NCI-H1417 (cell line): ENCODE data around the gene SIKE1.
"Not testable (repeated sequence)": the region's sequence is repeated elsewhere in the genome, so short reads cannot be mapped to it uniquely, and the experiment has no call there.

Experiments used
- DNase-seq, 3 experiments: peaks; one replicate each; lab custom pipeline; 2025; lab: John Stamatoyannopoulos, UW

The SIKE1 gene

DNA sequence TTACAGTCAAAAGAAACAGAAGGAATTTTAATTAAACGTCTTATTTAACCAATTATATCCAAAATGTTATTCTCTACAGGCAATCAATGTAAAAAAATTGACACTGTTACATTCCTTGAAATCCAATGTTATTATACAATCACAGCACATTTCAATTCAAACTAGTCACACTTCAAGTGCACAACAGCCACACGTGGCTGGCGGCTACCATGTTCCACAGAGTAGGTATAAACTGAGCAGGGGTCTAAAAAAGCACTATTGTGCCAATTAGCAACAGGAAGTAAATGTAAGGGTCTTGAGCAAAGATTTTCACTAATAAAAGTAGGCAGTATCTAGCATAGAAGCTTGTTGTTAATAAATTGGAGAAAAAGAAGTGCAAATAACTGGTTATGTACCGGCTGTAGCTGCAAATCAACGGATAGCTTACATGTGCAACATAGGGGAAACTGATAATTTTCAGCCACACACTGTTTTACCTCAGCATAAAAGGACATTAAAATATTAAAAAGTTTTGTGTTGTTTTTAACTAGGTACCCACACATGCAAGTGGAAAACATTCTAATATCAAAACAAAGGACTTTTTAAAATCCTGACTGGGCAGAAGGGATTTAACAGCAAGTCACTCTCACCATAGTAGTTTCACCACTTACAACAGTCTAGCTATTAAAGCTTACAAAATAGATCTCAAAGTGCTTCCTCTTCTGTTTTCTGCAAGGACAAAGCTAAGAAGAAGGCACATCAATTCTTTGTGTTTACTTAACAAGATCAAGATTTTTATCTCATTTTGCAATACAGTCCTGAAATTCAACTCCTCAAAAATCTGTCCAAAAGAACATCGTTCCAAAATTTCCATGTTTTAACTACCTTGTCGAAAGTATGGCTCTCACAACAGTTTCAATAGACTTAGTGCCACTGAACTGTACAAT lies 25.2 kb downstream of the SIKE1 start:
- no peak for DNase-seq

- not testable (repeated sequence) for DNase-seq
Observed at GRCh38 chr1:114753702-114754101, 26.8 kb downstream of the SIKE1 start.

- DNase-seq = no peak
Observed at GRCh38 chr1:114753143-114753542, 27.3 kb downstream of the SIKE1 start.

DNA sequence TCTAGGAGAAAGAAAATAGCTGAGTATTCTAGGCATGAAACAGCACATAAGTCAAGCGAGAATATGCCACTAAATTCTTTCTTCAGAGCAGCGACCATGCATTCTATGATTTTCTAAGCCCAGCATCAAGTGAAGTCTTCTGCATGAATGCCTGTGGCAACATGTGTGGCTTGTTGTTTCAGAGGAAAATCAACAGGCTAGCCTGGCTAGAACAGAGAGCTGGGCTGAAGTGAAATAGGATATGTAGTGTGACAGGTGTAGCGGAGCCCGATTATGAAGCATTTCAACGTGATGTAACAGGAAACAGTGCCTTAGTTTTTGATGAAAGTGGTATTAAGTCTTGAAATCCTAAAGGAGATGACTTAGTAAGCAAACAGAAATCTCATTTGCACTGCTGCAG lies 29.7 kb downstream of the SIKE1 start:
- peak in 1 of 3 experiments; percentile 43 for DNase-seq

GRCh38 chr1:114749835-114750234 lies 30.6 kb downstream of the SIKE1 start:
- no peak for DNase-seq

- DNase-seq = no peak
Observed at GRCh38 chr1:114746450-114747121, 33.9 kb downstream of the SIKE1 start.

DNA sequence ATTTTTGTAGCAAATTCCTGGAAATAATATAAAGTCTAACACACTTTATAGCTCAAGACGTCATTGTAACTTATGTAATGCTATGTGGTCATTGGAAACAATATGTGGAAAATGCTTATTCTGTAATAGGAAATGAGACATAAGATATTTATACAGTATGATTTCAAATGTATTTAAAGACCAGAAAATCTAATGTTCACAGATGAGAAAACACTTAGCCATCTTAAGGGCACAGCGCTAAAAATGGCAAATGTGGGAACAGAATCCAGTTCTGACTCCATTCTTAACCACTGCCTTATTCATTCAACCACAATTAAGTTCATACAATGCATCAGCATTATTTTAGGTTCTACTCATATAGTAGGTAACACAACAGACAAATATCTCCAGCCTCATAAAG lies 35.2 kb downstream of the SIKE1 start:
- DNase-seq = no peak

DNA sequence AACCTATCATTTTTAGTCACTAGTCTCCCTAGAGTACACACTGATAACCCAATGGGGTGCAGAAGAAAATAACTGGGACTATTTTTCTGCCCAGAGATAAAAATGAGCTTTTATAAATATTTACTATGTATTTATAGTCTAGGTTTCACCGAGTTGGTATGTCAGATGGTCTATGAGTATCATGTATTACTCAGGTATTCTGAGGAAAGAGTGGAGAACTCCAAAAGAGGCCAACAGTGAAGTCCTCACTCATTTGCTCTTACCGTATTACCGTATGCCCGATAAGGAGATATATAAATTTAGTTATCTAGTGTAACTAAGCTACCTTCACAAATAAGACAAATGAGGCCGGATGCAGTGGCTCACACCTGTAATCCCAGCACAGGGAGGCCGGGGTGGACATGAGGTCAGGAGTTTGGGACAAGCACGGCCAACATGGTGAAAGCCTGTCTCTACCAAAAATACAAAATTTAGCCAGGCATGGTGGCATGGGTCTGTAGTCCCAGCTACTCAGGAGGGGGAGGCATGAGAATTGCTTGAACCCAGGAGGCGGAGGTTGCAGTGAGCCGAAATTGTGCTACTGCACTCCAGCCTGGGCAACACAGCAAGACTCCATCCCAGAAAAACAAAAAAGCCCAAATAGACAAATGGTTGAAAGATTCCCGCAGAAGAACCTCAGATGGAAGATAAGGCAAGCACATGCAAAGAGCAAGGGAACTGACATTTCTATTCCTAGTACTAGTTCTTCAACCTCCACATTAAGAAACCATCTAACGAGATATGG lies 38.3 kb downstream of the SIKE1 start:
- DNase-seq = no peak

DNA sequence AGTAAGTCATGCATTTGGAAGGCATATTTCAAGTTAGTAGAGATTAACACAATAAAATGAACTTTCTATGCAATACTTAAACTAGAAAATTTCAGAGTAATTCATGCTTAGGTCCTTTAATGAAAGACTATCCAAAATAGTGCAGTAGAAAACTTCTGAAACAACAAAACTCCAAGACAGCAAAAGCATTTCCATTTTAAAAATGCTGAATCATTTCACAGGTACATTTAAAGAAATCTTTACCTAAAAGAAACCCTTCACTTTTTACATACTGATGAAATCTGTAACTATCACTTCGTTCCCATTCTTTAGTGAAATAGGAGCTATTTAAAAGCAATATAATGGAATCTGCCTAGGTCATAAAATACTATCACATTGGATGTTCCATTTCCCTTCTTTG lies 40.2 kb downstream of the SIKE1 start:
- no peak for DNase-seq

GRCh38 chr1:114737314-114737849 lies 43.1 kb downstream of the SIKE1 start:
- no peak for DNase-seq

- no peak for DNase-seq
Observed at GRCh38 chr1:114735479-114735878, 45.0 kb downstream of the SIKE1 start.

GRCh38 chr1:114729782-114730181 lies 50.7 kb downstream of the SIKE1 start:
- DNase-seq = no peak

DNA sequence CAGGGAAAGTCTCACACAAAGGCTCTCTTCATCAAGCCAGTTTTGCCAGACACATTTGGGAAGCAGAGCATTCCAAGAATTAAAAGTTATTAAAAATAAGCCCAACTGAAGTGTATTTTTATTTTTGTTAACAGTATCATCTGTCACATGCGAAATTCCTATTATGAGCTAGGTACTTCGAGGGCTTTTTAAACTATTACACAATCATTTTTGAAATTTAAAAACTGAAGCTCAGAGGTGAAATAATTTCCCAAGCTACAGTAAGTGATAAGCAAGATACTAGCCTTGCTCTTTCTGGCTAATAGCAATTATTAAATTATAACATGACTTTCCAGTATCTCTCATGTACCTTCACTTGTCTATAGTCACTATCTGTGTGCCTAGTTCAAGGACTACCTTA lies 51.9 kb downstream of the SIKE1 start:
- DNase-seq = no peak

GRCh38 chr1:114725230-114725629 lies 55.3 kb downstream of the SIKE1 start:
- no peak for DNase-seq

DNA sequence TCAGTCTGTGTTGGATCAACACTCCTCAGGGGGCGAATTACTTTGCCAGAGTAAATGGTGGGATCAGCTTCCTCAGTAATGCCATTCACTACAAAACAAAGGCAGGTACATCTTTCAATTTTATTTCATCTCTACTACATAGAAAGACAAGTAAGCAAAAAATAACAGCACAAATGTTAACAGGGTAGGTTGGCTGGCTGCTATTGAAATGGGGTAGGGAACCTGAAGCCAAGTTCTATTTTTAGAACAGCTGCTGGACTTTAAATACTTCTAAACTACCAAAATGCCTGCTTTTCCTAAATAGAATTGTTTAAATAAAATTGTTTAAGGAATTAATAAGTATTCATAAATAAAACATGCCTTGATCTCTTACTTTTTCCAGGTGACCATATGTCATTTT lies 56.6 kb downstream of the SIKE1 start:
- no peak for DNase-seq

DNA sequence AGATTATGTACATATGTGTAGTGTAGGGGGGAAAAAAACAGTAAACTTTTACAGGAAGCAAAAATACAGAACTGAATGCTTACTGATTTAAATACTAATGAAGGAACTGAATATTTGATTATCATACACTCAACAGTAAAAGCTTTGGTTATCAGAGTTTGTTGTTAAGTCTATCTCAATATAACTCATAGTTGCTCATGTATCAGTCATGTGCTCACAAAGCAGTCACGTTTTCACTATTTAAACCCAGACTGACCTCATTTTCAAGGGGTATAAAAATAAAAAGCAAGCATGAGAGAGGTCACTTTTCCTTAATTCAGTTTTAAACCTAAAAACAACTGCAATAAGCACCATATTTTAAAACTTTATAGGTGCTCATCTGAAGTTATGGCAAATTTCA lies 57.0 kb downstream of the SIKE1 start:
- DNase-seq = no peak

DNA sequence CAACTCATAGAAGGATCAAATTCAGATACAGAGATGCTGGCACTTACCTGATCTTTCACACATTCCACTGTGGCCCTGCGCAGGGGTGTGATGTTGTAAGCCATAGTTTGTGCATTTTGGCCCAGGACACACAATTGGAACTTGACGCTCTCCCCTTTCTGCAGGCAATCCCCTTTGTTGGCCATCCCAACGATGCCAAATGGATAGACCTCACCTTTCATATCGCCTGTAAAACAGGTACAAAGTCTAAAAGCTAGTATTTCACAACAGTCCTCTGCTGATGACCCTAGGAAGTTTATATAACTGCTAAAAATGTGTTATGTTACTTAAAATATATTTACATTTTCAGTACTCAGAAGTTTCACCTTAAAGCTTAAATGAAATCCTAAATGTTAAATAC lies 60.0 kb downstream of the SIKE1 start:
- no peak for DNase-seq
